GM18511 (cell line): ENCODE measurements around the gene SPOUT1.
"Not testable (repeated sequence)": the region's sequence is repeated elsewhere in the genome, so short reads cannot be mapped to it uniquely, and the experiment has no call there.

Source experiments
- ATAC-seq: cut with Tn5 transposase; IDR thresholded peaks from one replicate; pipeline ENCODE4 v1.9.1; 2021; ENCODE audit warnings: mild to moderate bottlenecking, moderate library complexity; ENCODE audit not compliant: unreplicated experiment

SPOUT1 gene

GRCh38 chr9:128829477-128830251 is at the start of gene SPOUT1:
SPOUT1 (minus strand) TSS chr9:128829794; CDS start chr9:128829780, 14 bp downstream.
- ATAC-seq, result peak; percentile 98

GRCh38 chr9:128877852-128878251 is 48.3 kb upstream of the SPOUT1 start:
- no peak for ATAC-seq

GRCh38 chr9:128870941-128871265 is 41.3 kb upstream of the SPOUT1 start:
- ATAC-seq, result not testable (repeated sequence)

DNA sequence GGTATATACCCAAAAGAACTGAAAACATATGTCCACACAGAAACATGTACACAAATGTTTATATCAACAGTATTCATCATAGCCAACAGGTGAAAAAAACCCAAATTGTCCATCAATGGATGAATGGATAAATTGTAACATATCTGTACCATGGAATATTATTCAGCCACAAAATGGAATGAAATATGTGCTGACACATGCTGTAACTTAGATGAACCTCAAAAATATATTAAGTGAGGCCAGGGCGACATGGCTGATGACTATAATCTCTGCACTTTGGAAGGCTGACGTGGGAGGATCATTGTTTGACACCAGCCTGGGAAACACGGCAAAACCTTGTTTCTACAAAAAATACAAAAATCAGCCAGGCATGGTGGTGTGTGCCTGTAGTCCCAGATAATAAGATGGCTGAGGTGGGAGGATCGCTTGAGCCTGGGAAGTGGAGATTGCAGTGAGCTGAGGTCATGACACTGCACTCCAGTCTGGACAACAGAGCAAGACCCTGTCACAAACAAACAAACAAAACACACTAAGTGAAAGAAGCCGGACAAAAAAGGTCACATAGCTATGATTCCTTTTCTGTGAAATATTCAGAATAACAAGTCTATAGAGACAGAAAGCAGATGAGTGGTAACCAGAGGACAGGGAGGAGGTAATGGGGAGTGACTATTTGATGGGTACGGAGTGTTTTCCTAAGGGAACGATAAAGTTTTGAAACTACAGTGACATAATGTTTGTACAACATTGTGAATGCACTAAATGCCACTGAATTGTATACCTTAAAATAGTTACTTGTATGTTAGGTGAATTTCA is 40.7 kb upstream of the SPOUT1 start:
- no peak for ATAC-seq

DNA sequence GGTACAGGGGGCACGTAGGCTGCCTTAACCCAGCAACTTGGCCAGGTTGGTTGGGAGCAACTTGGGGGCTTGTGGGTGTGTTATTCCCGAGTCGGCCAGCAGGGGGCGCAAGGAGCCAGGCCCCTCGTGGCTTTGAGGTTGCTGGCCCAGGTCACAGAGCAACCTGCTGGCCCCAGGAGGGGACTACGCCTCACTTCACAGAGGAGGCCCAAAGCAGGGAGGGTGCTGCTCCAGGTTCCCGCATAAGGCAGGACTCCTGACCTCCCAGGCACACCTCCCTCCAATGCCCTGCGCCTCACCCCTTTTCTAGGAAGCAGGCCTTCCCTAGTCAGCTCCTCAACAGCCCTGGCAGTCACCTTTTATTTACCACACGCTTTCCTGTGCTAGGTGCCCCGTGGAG is 34.1 kb upstream of the SPOUT1 start:
- peak; percentile 52 for ATAC-seq

DNA sequence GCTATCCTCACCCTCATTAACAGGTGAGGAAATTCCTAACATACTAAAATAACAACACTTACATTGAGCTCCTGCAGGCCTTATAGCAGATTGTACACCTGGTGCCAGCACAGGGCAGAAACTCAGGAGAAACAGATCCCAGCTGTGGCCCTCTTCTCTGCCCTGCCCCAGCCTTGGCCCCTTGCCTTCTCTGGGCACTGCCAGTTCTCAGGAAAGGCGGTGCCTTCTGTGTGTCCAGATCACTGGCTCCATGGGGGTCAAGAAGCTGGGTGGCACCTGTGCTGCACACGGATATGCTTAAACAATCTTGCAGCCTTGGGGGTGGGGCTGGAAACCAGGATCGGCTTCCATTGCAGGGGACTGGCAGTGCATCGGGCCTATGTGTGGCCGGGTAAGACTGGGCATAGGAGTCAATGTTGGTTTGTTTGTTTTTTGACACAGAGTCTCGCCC is 32.8 kb upstream of the SPOUT1 start:
- ATAC-seq, result no peak

- ATAC-seq, result no peak
Measured at GRCh38 chr9:128861501-128861900, 31.9 kb upstream of the SPOUT1 start.

DNA sequence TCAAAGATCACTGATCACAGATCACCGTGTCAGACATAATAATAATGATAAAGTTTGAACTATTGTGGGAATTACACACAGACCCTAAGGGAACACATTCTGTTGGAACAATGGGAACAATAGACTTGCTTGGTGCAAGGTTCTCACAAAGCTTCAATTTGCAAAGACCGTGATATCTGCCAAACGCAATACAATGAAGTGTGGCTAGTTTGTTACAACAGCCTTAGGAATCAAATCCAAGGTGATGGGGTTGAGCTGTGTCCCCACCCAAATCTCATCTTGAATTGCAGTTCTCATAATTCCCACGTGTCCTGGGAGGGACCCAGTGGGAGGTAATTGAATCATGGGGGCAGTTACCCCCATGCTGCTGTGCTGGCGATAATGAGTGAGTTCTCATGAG is 31.3 kb upstream of the SPOUT1 start:
- ATAC-seq, result no peak

DNA sequence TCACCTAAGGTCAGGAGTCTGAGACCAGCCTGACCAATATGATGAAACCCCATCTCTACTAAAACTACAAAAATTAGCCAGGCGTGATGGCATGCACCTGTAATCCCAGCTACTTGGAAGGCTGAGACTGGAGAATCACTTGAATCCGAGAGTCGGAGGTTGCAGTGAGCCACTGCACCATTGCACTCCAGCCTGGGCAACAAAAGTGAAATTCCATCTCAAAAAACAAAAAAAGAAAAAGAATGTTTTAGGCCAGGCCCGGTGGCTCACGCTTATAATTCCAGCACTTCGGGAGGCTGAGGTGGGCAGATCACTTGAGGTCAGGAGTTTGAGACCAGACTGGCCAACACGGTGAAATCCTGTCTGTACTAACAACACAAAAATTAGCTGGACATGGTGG is 28.9 kb upstream of the SPOUT1 start:
- not testable (repeated sequence) for ATAC-seq

GRCh38 chr9:128854454-128854853 is 24.9 kb upstream of the SPOUT1 start:
- ATAC-seq, result not testable (repeated sequence)

DNA sequence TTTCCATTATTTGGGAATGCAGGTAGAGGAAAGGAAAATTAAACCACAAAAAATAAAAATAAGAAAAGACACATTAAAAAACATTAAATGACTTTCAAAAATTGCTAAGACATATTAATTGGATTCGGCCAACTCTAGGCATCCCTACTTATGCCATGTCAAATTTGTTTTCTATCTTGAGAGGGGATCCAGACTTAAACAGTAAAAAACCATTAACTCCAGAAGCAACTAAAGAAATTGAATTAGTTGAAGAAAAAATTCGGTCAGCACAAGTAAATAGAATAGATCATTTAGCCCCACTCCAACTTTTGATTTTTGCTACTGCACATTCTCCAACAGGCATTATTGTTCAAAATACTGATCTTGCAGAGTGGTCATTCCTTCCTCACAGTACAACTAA is 23.1 kb upstream of the SPOUT1 start:
- ATAC-seq, result not testable (repeated sequence)

DNA sequence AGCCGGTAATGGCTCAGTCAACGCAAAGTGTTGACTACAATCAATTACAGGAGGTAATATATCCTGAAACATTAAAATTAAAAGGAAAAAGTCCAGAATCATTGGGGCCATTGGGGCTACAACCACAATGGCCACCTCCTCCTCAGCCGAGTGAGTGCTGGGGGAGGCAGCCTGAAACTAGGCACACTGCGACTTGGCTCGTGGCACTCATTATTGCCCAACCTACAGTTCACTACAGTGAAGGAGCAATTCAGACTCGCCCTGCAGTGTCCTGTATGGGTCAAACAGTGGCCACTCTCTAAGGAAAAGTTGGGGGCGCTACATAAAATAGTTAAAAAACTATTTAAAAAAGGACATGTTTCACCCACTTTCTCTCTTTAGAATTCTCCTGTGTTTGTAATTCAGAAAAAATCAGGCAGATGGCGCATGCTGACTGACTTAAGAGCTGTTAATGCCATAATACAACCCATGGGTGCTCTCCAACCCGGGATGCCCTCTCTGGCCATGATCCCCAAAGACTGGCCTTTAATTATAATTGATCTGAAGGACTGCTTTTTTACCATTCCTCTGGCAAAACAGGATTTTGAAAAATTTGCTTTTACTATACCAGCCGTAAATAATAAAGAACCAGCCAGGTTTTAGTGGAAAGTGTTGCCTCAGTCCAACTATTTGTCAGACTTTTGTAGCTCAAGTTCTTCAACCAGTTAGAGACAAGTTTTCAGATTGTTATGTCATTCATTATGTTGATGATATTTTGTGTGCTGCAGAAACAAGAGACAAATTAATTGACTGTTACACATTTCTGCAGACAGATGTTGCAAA is 22.4 kb upstream of the SPOUT1 start:
- not testable (repeated sequence) for ATAC-seq

GRCh38 chr9:128851024-128851423 is 21.4 kb upstream of the SPOUT1 start:
- not testable (repeated sequence) for ATAC-seq

DNA sequence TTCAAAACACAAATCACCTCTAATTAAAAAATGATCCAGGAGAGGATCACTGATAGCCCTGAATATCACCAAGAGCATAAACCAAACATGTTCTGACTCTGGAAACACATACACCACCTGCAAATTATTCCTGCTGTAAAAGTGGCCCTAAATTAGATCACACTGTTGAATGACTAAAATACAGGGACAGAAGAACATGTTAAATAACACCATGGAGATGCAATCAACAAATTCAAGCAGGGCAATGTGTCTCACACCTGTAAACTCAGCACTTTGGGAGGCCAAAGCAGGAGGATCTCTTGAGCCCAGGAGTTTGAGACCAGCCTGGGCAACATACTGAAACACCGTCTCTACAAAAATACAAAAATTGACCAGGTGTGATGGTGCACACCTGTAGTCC is 18.2 kb upstream of the SPOUT1 start:
- no peak for ATAC-seq

DNA sequence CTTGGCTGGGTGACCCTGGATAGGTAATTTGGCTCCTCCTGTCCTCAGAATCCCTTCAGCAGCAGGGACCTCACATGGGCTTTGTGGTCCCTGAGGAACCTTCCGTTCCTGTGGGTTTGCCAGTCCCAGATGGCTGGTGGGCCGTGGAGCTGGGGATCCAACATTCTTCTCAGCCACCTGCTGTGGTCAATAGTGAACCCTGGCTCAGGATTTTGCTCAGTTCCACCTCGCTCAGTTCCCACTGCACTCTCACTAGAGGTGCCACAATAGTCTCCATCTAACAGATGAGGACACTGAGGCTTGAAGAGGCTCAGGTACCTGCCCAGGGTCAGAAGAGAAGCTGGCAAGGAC is 17.1 kb upstream of the SPOUT1 start:
- ATAC-seq, result no peak

GRCh38 chr9:128845186-128845931 is 15.8 kb upstream of the SPOUT1 start:
- ATAC-seq, result no peak

GRCh38 chr9:128843171-128843570 is 13.6 kb upstream of the SPOUT1 start:
- not testable (repeated sequence) for ATAC-seq

DNA sequence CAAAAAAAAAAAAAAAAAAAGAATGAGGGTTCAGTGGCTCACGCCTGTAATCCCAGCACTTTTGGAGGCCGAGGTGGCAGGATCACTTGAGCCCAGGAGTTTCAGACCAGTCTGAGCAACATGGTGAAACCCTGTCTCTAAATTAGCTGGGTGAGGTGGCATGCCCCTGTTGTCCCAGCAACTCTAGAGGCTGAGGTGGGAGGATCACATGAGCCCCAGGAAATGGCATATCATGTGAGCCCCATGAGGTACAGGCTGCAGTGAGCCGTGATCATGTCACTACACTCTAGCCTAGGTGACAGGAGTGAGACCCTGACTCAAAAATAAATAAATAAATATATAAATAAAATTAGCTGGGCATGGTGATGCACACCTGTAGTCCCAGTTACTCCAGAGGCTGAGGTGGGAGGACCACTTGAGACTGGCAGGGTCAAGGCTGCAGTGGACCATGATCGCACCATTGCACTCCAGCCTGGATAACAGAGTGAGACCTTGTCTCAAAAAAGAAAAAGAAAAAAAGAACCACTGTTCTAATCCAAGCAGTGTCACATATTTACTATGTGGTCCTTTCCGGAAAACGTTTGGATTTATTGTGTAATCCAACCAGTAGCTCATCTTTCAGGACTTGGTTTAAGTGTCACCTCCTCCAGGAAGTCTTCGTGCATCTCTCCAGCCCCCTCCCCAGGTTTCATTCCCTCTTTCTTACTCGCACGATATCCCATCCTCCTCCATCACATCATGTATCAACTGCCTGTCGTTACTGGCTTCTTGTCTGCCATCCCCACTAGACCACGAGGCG is 12.3 kb upstream of the SPOUT1 start:
- no peak for ATAC-seq

DNA sequence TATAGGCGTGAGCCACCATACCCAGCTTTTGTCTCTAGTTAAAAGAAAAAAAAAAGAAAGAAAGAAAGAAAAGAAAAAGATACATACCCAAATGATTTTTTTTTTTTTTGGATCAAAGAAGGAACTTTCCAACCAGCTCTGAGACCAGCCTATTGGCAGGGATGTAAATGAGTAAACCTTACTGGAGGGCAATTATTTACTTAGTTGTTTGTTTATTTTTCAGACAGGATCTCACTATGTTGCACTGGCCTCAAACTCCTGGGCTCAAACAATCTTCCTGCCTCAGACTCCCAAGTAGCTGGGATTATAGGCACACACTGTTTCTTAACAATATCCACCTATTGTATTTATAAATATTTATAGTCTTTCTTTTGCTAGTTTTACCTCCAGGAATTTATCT is 10.9 kb upstream of the SPOUT1 start:
- ATAC-seq, result no peak

DNA sequence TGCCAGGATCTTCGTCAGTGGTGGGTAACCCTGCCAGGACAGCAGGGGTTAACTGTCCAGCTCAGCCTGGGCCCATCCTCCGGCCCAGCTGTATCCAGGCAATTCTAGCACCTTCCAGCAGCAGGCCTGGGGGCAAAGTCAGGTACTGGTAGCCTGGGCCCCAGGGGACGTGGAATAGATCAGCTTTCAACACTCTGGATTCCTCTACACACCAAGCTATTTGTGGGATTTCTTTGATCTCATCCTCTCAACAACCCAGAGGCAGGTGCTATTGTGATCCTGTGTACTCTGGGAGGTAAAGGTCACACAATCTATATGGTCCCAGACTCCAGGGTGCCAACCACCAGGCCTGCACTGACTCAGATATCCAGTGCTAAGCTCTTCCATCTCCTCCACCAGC is 8.7 kb upstream of the SPOUT1 start:
- ATAC-seq, result no peak
